GM23338 (cell line): ENCODE data around the gene MINDY3. TPM values are rescaled to one million over a fixed set of nuclear protein-coding genes. Genes with fewer than 3 reads are reported as not detected.

Experiments used
- ATAC-seq: fragments of 200-7000 bp; cut with Tn5 transposase; 3 replicates; pipeline ENCODE4 v1.9.1; 2020
- DNase-seq: peaks from one replicate; pipeline ENCODE4 v3.0.0-alpha.2; 2015; ENCODE audit warnings: low spot score
- H2AFZ ChIP-seq: fragments of 200-600 bp; sonication (generic); 2 replicates; pipeline ENCODE4 v1.8.0; 2016; ENCODE audit warnings: antibody characterized with exemption, mild to moderate bottlenecking, moderate library complexity
- H3F3A ChIP-seq: fragments of 200-600 bp; sonication (generic); replicated peaks from 2 replicates; pipeline ENCODE4 v1.8.0; 2017; ENCODE audit warnings: antibody characterized with exemption, mixed run types, low read depth
- H3K27ac ChIP-seq: fragments of 200-600 bp; sonication (generic); 2 replicates; pipeline ENCODE4 v1.6.1; 2016; ENCODE audit warnings: low read depth
- H3K27me3 ChIP-seq: fragments of 200-600 bp; sonication (generic); 2 replicates; pipeline ENCODE4 v1.8.0; 2016; ENCODE audit warnings: mild to moderate bottlenecking, mixed run types, moderate library complexity; ENCODE audit not compliant: insufficient read depth
- H3K36me3 ChIP-seq: fragments of 200-600 bp; sonication (generic); 2 replicates; pipeline ENCODE4 v1.8.0; 2016; ENCODE audit warnings: mild to moderate bottlenecking; ENCODE audit not compliant: insufficient read depth
- H3K4me1 ChIP-seq: fragments of 200-600 bp; sonication (generic); 2 replicates; pipeline ENCODE4 v1.8.0; 2016; ENCODE audit warnings: mild to moderate bottlenecking, moderate library complexity; ENCODE audit not compliant: insufficient read depth
- H3K4me2 ChIP-seq: fragments of 200-600 bp; sonication (generic); 2 replicates; pipeline ENCODE4 v1.7.1; 2017; ENCODE audit warnings: mixed run types
- H3K4me3 ChIP-seq: fragments of 200-600 bp; sonication (generic); 2 replicates; pipeline ENCODE4 v1.6.1; 2016; ENCODE audit warnings: mixed run types
- H3K79me2 ChIP-seq: fragments of 200-600 bp; sonication (generic); replicated peaks from 2 replicates; pipeline ENCODE4 v1.8.0; 2017; ENCODE audit warnings: mild to moderate bottlenecking; ENCODE audit not compliant: insufficient read depth
- H3K9me2 ChIP-seq: fragments of 200-600 bp; sonication (generic); 2 replicates; pipeline ENCODE4 v1.8.0; 2017; ENCODE audit not compliant: insufficient read depth
- H4K20me1 ChIP-seq: fragments of 200-600 bp; sonication (generic); replicated peaks from 2 replicates; pipeline ENCODE4 v1.8.0; 2017; ENCODE audit warnings: mild to moderate bottlenecking; ENCODE audit not compliant: insufficient read depth
- H3K27ac Mint-ChIP-seq: 2 replicates; pipeline ENCODE4 v1.8.0; 2020; ENCODE audit warnings: inconsistent platforms, mild to moderate bottlenecking, moderate library complexity, mixed read lengths
- H3K27me3 Mint-ChIP-seq: 3 replicates; pipeline ENCODE4 v1.8.0; 2022; ENCODE audit warnings: low read depth, mild to moderate bottlenecking, moderate library complexity, mixed read lengths, inconsistent platforms; ENCODE audit not compliant: insufficient read depth, poor library complexity
- H3K36me3 Mint-ChIP-seq: 3 replicates; pipeline ENCODE4 v1.8.0; 2021; ENCODE audit warnings: low read depth, mild to moderate bottlenecking, inconsistent platforms, moderate library complexity, mixed read lengths
- H3K4me1 Mint-ChIP-seq: 3 replicates; pipeline ENCODE4 v1.8.0; 2020; ENCODE audit warnings: mild to moderate bottlenecking, inconsistent platforms, mixed read lengths
- H3K4me3 Mint-ChIP-seq: 3 replicates; pipeline ENCODE4 v1.8.0; 2021; ENCODE audit warnings: moderate library complexity, mild to moderate bottlenecking, inconsistent platforms, mixed read lengths
- H3K9me3 Mint-ChIP-seq: 3 replicates; pipeline ENCODE4 v1.8.0; 2020; ENCODE audit warnings: moderate library complexity, mild to moderate bottlenecking, inconsistent platforms, mixed read lengths
- CTCF ChIP-seq, 2 experiments: fragments of 200-600 bp in 1 of 2; sonication (generic) in 1 of 2; conservative IDR thresholded peaks; 2 replicates each; pipeline versions ENCODE4 v1.5.1 to v1.6.1; 2016 to 2017; ENCODE audit warnings: antibody characterized with exemption in 2 of 2, low read depth in 2 of 2, mild to moderate bottlenecking in 2 of 2, moderate library complexity in 1 of 2
- EZH2 ChIP-seq: fragments of 200-600 bp; sonication (generic); IDR thresholded peaks from one replicate; pipeline ENCODE4 v1.8.0; 2017; ENCODE audit warnings: antibody characterized with exemption, mild to moderate bottlenecking, low read depth; ENCODE audit not compliant: unreplicated experiment
- JUNB ChIP-seq: IDR thresholded peaks from one replicate; pipeline ENCODE4 v1.6.1; 2016; ENCODE audit warnings: antibody characterized with exemption; ENCODE audit not compliant: unreplicated experiment
- POLR2AphosphoS5 ChIP-seq: IDR thresholded peaks from 2 replicates; pipeline ENCODE4 v1.6.1; 2016; ENCODE audit warnings: antibody characterized with exemption, low read depth
- ZNF462 ChIP-seq: fragments of 250-450 bp; sonication (Bioruptor Pico); IDR thresholded peaks from 2 replicates; pipeline ENCODE4 v1.5.0; 2020; ENCODE audit warnings: mild to moderate bottlenecking, moderate library complexity
- polyA plus RNA-seq: library from polyadenylated mRNA; unstranded; fragments of >200 nt; fragmentation: Nextera tagmentation; extraction: Ambion mirVana; gene quantifications from 2 replicates; pipeline ENCODE4 v1.2.1, GENCODE V29; 2016
- total RNA-seq: library from RNA; depleted of rRNA; stranded (reverse); fragments of >200 nt; shearing (Covaris generic); gene quantifications from 2 replicates; pipeline ENCODE4 v1.2.3, GENCODE V29; 2014

The MINDY3 gene
- total and polyA plus RNA-seq, 2 experiments from 2014 or later = 10.2 to 13.6 TPM

- TF ChIP-seq CTCF (conservative IDR thresholded peaks at IDR 0.05; ENCODE audit: low read depth in 2 of 2) = no peak
- no peak for TF ChIP-seq ZNF462 (CRISPR knock-in tag)
Measured at GRCh38 chr10:15737656-15738055, 122.7 kb downstream of the MINDY3 start (continued).

GRCh38 chr10:15735763-15736162, 124.5 kb downstream of the MINDY3 start:
- Mint-ChIP-seq H3K4me1 (peaks cover 2% of the 10 kb centered on the region; the same call in 2 of the 3 replicates), H3K27me3 (no peaks in the 10 kb centered on the region), H3K27ac (no peak overlapping the region), H3K36me3 (peaks cover 2% of the 10 kb centered on the region; the same call in 1 of the 3 replicates), H3K9me3 (peaks cover 21% of the 10 kb centered on the region; the same call in 2 of the 3 replicates), H3K4me3 (no peak overlapping the region)
- Histone ChIP-seq H3K27ac (no peak overlapping the region), H4K20me1 (no peaks in the 10 kb centered on the region), H3K27me3 (no peaks in the 10 kb centered on the region), H3K36me3 (no peaks in the 10 kb centered on the region), H3F3A (no peaks in the 10 kb centered on the region), H3K9me2 (no peaks in the 10 kb centered on the region), H3K4me3 (no peak overlapping the region), H2AFZ (peak overlapping the region; percentile 44; the same call in 1 of the 2 replicates), H3K4me2 (no peak overlapping the region), H3K79me2 (no peaks in the 10 kb centered on the region), H3K4me1 (no peaks in the 10 kb centered on the region)
- no peak for DNase-seq
- TF ChIP-seq POLR2AphosphoS5 = no peak
- TF ChIP-seq JUNB = no peak
- no peak for TF ChIP-seq EZH2
- ATAC-seq = no peak
